MCF 10A (cell line): ENCODE measurements around the gene TCF25. TPM values are rescaled to one million over a fixed set of nuclear protein-coding genes. Genes with fewer than 3 reads are reported as not detected.
A peak's percentile ranks its signal among the peaks of the same experiment; 100 is the strongest.

Source experiments
- BruUV-seq: library from RNA; stranded (reverse); fragments of 400-500 nt; replicated peaks from 2 replicates; lab custom pipeline; 2021; lab: Mats Ljungman, UMichigan
- CTCF ChIA-PET: fragments of 300-600 bp; sonication (Branson Sonifier 250); formaldehyde crosslinking; extraction: SDS; loops from one replicate; lab custom pipeline; 2021; ENCODE audit warnings: antibody characterized with exemption, inconsistent platforms; lab: Yijun Ruan, JAX
- POLR2A ChIA-PET: fragments of 300-600, 350-650 bp; sonication (Branson Sonifier 250); formaldehyde crosslinking; extraction: SDS; loops from one replicate; lab custom pipeline; 2020; ENCODE audit warnings: antibody characterized with exemption, inconsistent platforms; lab: Yijun Ruan, JAX
- DNase-seq: peaks from one replicate; pipeline ENCODE4 v3.0.0-alpha.2; 2018; ENCODE audit not compliant: unreplicated experiment
- H3K27ac Mint-ChIP-seq: one replicate; pipeline ENCODE4 v1.8.0; 2022; ENCODE audit warnings: mild to moderate bottlenecking, low read depth, mixed read lengths; ENCODE audit not compliant: unreplicated experiment
- H3K27me3 Mint-ChIP-seq: one replicate; pipeline ENCODE4 v1.8.0; 2022; ENCODE audit warnings: mixed read lengths; ENCODE audit not compliant: insufficient read depth, unreplicated experiment
- H3K36me3 Mint-ChIP-seq: one replicate; pipeline ENCODE4 v1.8.0; 2022; ENCODE audit warnings: mild to moderate bottlenecking, moderate library complexity, mixed read lengths; ENCODE audit not compliant: insufficient read depth, unreplicated experiment
- H3K4me1 Mint-ChIP-seq: one replicate; pipeline ENCODE4 v1.8.0; 2022; ENCODE audit warnings: mixed read lengths; ENCODE audit not compliant: insufficient read depth, unreplicated experiment
- H3K4me3 Mint-ChIP-seq: one replicate; pipeline ENCODE4 v1.8.0; 2022; ENCODE audit warnings: mild to moderate bottlenecking, moderate library complexity, mixed read lengths; ENCODE audit not compliant: unreplicated experiment
- H3K9me3 Mint-ChIP-seq: one replicate; pipeline ENCODE4 v1.8.0; 2022; ENCODE audit warnings: mixed read lengths; ENCODE audit not compliant: unreplicated experiment
- CTCF ChIP-seq: fragments of 200-600 bp; IDR thresholded peaks from one replicate; pipeline ENCODE4 v1.8.0; 2022; ENCODE audit warnings: antibody characterized with exemption, mild to moderate bottlenecking; ENCODE audit not compliant: unreplicated experiment
- intact Hi-C: fragments of 100-400 bp; cut with micrococcal nuclease; formaldehyde crosslinking; loops from 2 replicates; pipeline ENCODE4 v1.14.1; 2022
- total RNA-seq: library from RNA; stranded (reverse); gene quantifications from 2 replicates; pipeline ENCODE4 v1.2.3, GENCODE V29; 2022

TCF25 gene
- total RNA-seq, 1 experiment from 2014 or later: 239 TPM

- CTCF ChIA-PET: interaction anchor here (0.6 kb wide), 1 partner anchor 234 kb away, joined by 3 read pairs; the partner anchor contains the start of gene CDK10
- no peak for DNase-seq
- intact Hi-C loops: loop anchor here (5.0 kb wide), 1 partner anchor 218 kb away; the partner anchor contains the start of gene SPATA2L
- no peak overlapping the region for H3K27ac Mint-ChIP-seq
- TF ChIP-seq CTCF: no peak
- POLR2A ChIA-PET: interaction anchor here (2.2 kb wide), 1 partner anchor 14 kb away, joined by 8 read pairs; no protein-coding TSS in a partner anchor
- BruUV-seq: no TSS peak
- H3K27me3 Mint-ChIP-seq: no peaks in the 10 kb centered on the region
- H3K36me3 Mint-ChIP-seq: peaks cover 13% of the 10 kb centered on the region
- H3K4me1 Mint-ChIP-seq: peaks cover 17% of the 10 kb centered on the region
- no peak overlapping the region for H3K4me3 Mint-ChIP-seq
- no peaks in the 10 kb centered on the region for H3K9me3 Mint-ChIP-seq
These were observed 47.3 kb downstream of the TCF25 start for GRCh38 chr16:89920723-89921122.

DNA sequence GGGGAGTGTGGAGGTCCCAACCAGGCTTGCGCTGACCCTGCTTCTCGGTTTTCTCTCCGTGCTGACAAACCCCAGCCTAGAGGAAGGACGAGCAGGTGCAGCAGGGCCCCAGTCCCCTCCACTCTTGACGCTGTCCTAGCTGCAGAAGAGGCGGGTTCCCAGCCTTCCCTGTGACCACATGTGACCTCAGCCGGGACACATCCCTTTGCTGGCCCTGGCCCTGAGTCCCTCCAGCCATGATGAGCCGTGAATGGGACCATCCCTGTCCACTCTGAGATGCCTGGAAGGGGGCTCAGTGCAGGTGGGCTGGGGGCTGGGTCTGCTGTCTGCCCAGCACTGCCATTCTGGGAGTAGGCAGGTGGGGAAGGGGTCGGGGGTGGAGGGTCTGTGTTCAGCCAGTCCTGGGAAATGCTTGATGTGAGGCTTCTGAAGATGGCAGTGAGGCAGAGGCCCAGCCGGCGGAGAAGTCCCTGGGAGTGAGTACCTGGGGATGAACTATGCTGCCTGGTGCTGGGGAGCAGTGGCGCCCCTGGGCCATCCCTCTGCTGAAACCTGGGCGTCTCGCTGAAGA is 47.8 kb downstream of the TCF25 start:
- intact Hi-C loops: loop anchor here (5.0 kb wide), 1 partner anchor 219 kb away; the partner anchor contains the start of gene SPATA2L
- no TSS peak for BruUV-seq
- ChIA-PET CTCF (interaction anchor here (0.6 kb wide), 2 partner anchors 235 to 379 kb away, joined by 3 to 5 read pairs; partner anchors contain the start of gene CDK10), POLR2A (interaction anchor here (0.7 to 4.0 kb wide), 8 partner anchors 11 to 201 kb away, joined by 4 to 31 read pairs (median 6); partner anchors contain the start of genes TCF25 and VPS9D1)
- TF ChIP-seq CTCF: no peak
- no peaks in the 10 kb centered on the region for H3K27me3 Mint-ChIP-seq
- H3K9me3 Mint-ChIP-seq: no peaks in the 10 kb centered on the region
- H3K4me1 Mint-ChIP-seq: peaks cover 17% of the 10 kb centered on the region
- DNase-seq: no peak
- H3K4me3 Mint-ChIP-seq: no peak overlapping the region
- peaks cover 11% of the 10 kb centered on the region for H3K36me3 Mint-ChIP-seq
- H3K27ac Mint-ChIP-seq: peak overlapping the region; percentile 76

GRCh38 chr16:89921702-89922476 is 48.5 kb downstream of the TCF25 start:
- Mint-ChIP-seq H3K4me3 (peak overlapping the region; percentile 74), H3K4me1 (peaks cover 17% of the 10 kb centered on the region), H3K9me3 (no peaks in the 10 kb centered on the region), H3K36me3 (peaks cover 13% of the 10 kb centered on the region), H3K27ac (peak overlapping the region; percentile 76), H3K27me3 (no peaks in the 10 kb centered on the region)
- no peak for TF ChIP-seq CTCF
- ChIA-PET POLR2A (interaction anchor here (0.6 to 4.0 kb wide), 12 partner anchors 12 to 320 kb away, joined by 3 to 31 read pairs (median 4); partner anchors contain the start of genes TCF25 and VPS9D1), CTCF (interaction anchor here (0.6 kb wide), 1 partner anchor 380 kb away, joined by 5 read pairs; no protein-coding TSS in a partner anchor)
- DNase-seq: peak; percentile 94
- intact Hi-C loops: loop anchor here (5.0 kb wide), 1 partner anchor 220 kb away; the partner anchor contains the start of gene SPATA2L
- BruUV-seq: TSS peak; percentile 31
